A549 (cell line): ENCODE measurements around the gene DAO. TPM values are rescaled to one million over a fixed set of nuclear protein-coding genes. Genes with fewer than 3 reads are reported as not detected.
A peak's percentile ranks its signal among the peaks of the same experiment; 100 is the strongest.

ENCODE experiments used
- ATAC-seq, 2 experiments: fragments of 200-7000 bp in 1 of 2; fragments of >200 bp in 1 of 2; cut with Nextera tagmentation in 1 of 2; cut with Tn5 transposase in 1 of 2; 3 replicates each; pipeline versions ENCODE4 v1.8.0 to v1.9.1; 2018 to 2020; ENCODE audit warnings: mild to moderate bottlenecking in 1 of 2, moderate library complexity in 1 of 2
- CTCF ChIA-PET: fragments of 300-600 bp; sonication (Branson Sonifier 250); formaldehyde crosslinking; extraction: SDS; loops from one replicate; lab custom pipeline; 2021; ENCODE audit warnings: antibody characterized with exemption, inconsistent platforms; lab: Yijun Ruan, JAX
- POLR2A ChIA-PET: fragments of 350-600 bp; formaldehyde crosslinking; extraction: SDS; loops from one replicate; lab custom pipeline; 2021; ENCODE audit warnings: antibody characterized with exemption, inconsistent platforms; lab: Yijun Ruan, JAX
- DNase-seq, 2 experiments: peaks; one replicate each; pipeline versions ENCODE4 v3.0.0 to v3.0.0-alpha.2; 2011 to 2016; ENCODE audit warnings: low read depth in 1 of 2, low spot score in 1 of 2
- FAIRE-seq: peaks from 2 replicates; lab custom pipeline; 2011; peaks lifted over from hg19 to GRCh38; lab: Jason Lieb, UNC
- H3K27ac ChIP-seq, 2 experiments: fragments of >200 bp; sonication (Bioruptor Twin); formaldehyde crosslinking; 3 replicates each; pipeline ENCODE4 v1.5.1; 2016 to 2017
- H3K4me1 ChIP-seq: fragments of >200 bp; sonication (Bioruptor Twin); formaldehyde crosslinking; 3 replicates; pipeline ENCODE4 v1.6.1; 2016
- H3K4me2 ChIP-seq: fragments of >200 bp; sonication (Bioruptor Twin); formaldehyde crosslinking; 3 replicates; pipeline ENCODE4 v1.6.1; 2016
- H3K4me3 ChIP-seq: fragments of >200 bp; sonication (Bioruptor Twin); formaldehyde crosslinking; 3 replicates; pipeline ENCODE4 v1.5.1; 2016
- H3K9me3 ChIP-seq: fragments of >200 bp; sonication (Bioruptor Twin); formaldehyde crosslinking; 3 replicates; pipeline ENCODE4 v1.6.1; 2016
- ATOH8 ChIP-seq: fragments of 250-450 bp; sonication (Bioruptor Pico); IDR thresholded peaks from 2 replicates; pipeline ENCODE4 v1.5.0; 2020; ENCODE audit warnings: low read depth, mild to moderate bottlenecking, moderate library complexity
- BCL3 ChIP-seq: fragments of >200 bp; sonication (Bioruptor Twin); formaldehyde crosslinking; IDR thresholded peaks from 3 replicates; pipeline ENCODE4 v1.6.1; 2016
- CHD2 ChIP-seq: fragments of 150-350 bp; IDR thresholded peaks from 2 replicates; pipeline ENCODE4 v1.6.1; 2014; ENCODE audit warnings: low read length; ENCODE audit not compliant: partially characterized antibody
- CTCF ChIP-seq: fragments of >200 bp; sonication (Bioruptor Twin); formaldehyde crosslinking; IDR thresholded peaks from 3 replicates; pipeline ENCODE4 v1.5.1; 2016
- E2F6 ChIP-seq: IDR thresholded peaks from 2 replicates; pipeline ENCODE4 v1.6.1; 2012; ENCODE audit warnings: low read depth, borderline replicate concordance
- EHF ChIP-seq: fragments of 250-450 bp; sonication (Bioruptor Pico); IDR thresholded peaks from 2 replicates; pipeline ENCODE4 v1.5.0; 2020; ENCODE audit warnings: mild to moderate bottlenecking
- EHMT2 ChIP-seq: fragments of 200-600 bp; sonication (generic); IDR thresholded peaks from 2 replicates; pipeline ENCODE4 v1.6.1; 2016; ENCODE audit warnings: antibody characterized with exemption, low read depth, mild to moderate bottlenecking, moderate library complexity
- FOSL2 ChIP-seq, 2 experiments: fragments of 450-650 bp in 1 of 2; fragments of >200 bp in 1 of 2; sonication (Bioruptor Twin) in 1 of 2; formaldehyde crosslinking; IDR thresholded peaks; 2 replicates each; pipeline versions ENCODE4 v1.5.0 to v1.6.1; 2016 to 2020; ENCODE audit warnings: mild to moderate bottlenecking in 1 of 2, moderate library complexity in 1 of 2
- HEYL ChIP-seq: fragments of 250-450 bp; sonication (Bioruptor Pico); IDR thresholded peaks from 2 replicates; pipeline ENCODE4 v1.8.0; 2021; ENCODE audit warnings: mild to moderate bottlenecking, moderate library complexity
- HMGXB4 ChIP-seq: fragments of 250-450 bp; sonication (Bioruptor Pico); IDR thresholded peaks from 2 replicates; pipeline ENCODE4 v1.5.0; 2021; ENCODE audit warnings: mild to moderate bottlenecking, moderate library complexity, borderline replicate concordance
- POLR2A ChIP-seq: IDR thresholded peaks from 2 replicates; pipeline ENCODE4 v1.6.1; 2012; ENCODE audit warnings: mild to moderate bottlenecking, low read length
- RAD21 ChIP-seq, 2 experiments: fragments of >200 bp in 1 of 2; sonication (Bioruptor Twin) in 1 of 2; formaldehyde crosslinking in 1 of 2; IDR thresholded peaks in 1 of 2; conservative IDR thresholded peaks in 1 of 2; 2 replicates in 1 of 2; 3 replicates in 1 of 2; pipeline ENCODE4 v1.6.1; 2012 to 2018; ENCODE audit warnings: inconsistent platforms in 1 of 2
- ZNF302 ChIP-seq: fragments of 250-450 bp; sonication (Bioruptor Pico); IDR thresholded peaks from 2 replicates; pipeline ENCODE4 v1.9.0; 2021; ENCODE audit warnings: inconsistent platforms, mild to moderate bottlenecking, moderate library complexity
- WGBS: methylation state at CpG from one replicate; pipeline ENCODE4 v1.1.6; 2017; ENCODE audit errors: missing lambda C conversion rate; 5-methylcytosine and 5-hydroxymethylcytosine counted together
- polyA plus RNA-seq, 4 experiments: library from polyadenylated mRNA; depleted of rRNA in 3 of 4; stranded (reverse); fragments of >200 nt; fragmentation: RNase III in 1 of 4; extraction: RNeasy Plus Mini Kit Qiagen cat#74134 plus additional on column Dnase treatment in 1 of 4; gene quantifications; 2 replicates in 3 of 4; 3 replicates in 1 of 4; pipeline ENCODE4 v1.2.3, GENCODE V29; 2011 to 2017
- small RNA-seq, 6 experiments: library from RNA; depleted of rRNA; stranded (forward); fragments of <200 nt; gene quantifications; one replicate each; pipeline ENCODE3, GENCODE V24; 2012

DAO gene
- polyA plus RNA-seq, 2 of the 4 experiments (the other 2 are of a cell fraction), result not detected

GRCh38 chr12:108947097-108947496, 67.2 kb downstream of the DAO start (continued):
- no peak for TF ChIP-seq E2F6
- TF ChIP-seq CHD2, result no peak
- no peak for TF ChIP-seq ATOH8 (CRISPR knock-in tag)
- no peak for TF ChIP-seq HEYL

- POLR2A ChIA-PET, result no interaction called here
- no peak for TF ChIP-seq FOSL2 (IDR thresholded peaks at IDR 0.05)
- TF ChIP-seq FOSL2 (CRISPR knock-in tag; IDR thresholded peaks at IDR 0.05), result no peak
- TF ChIP-seq CTCF, result no peak
- TF ChIP-seq CHD2, result no peak
- no peak for TF ChIP-seq EHMT2
- TF ChIP-seq BCL3, result no peak
- TF ChIP-seq HMGXB4 (CRISPR knock-in tag), result no peak
- TF ChIP-seq ZNF302, result no peak
- ATAC-seq (no peak), FAIRE-seq (no peak), DNase-seq (no peak)
- Histone ChIP-seq H3K4me1 (no peaks in the 10 kb centered on the region), H3K4me2 (no peak overlapping the region), H3K9me3 (peaks cover 21% of the 10 kb centered on the region), H3K4me3 (no peak overlapping the region), H3K27ac (no peak overlapping the region)
- CTCF ChIA-PET, result interaction anchor here (0.7 to 4.3 kb wide), 5 partner anchors 64 to 330 kb away, joined by 3 to 18 read pairs (median 4); no protein-coding TSS in a partner anchor
Measured at GRCh38 chr12:108948367-108948766, 68.5 kb downstream of the DAO start.

GRCh38 chr12:108949976-108950375, 70.1 kb downstream of the DAO start:
- ChIA-PET CTCF (interaction anchor here (0.6 to 4.3 kb wide), 11 partner anchors 10 to 286 kb away, joined by 3 to 18 read pairs (median 6); no protein-coding TSS in a partner anchor), POLR2A (interaction anchor here (1.7 kb wide), 1 partner anchor 93 kb away, joined by 5 read pairs; the partner anchor contains the start of gene SSH1)
- H3K4me2 ChIP-seq, result no peak overlapping the region
- peak overlapping the region in 1 of 2 experiments; percentile 8; a peak in 1 of 6 replicates for H3K27ac ChIP-seq
- no peaks in the 10 kb centered on the region for H3K4me1 ChIP-seq
- TF ChIP-seq POLR2A (no peak), EHF (CRISPR knock-in tag) (no peak), RAD21 (conservative IDR thresholded peaks at IDR 0.05 in 1 of 2, IDR thresholded peaks at IDR 0.05 in 1 of 2) (no peak), FOSL2 (IDR thresholded peaks at IDR 0.05) (no peak), FOSL2 (CRISPR knock-in tag; IDR thresholded peaks at IDR 0.05) (no peak), ATOH8 (CRISPR knock-in tag) (no peak), CHD2 (no peak)
- FAIRE-seq (no peak), DNase-seq (no peak), ATAC-seq (no peak)
- H3K9me3 ChIP-seq, result peaks cover 21% of the 10 kb centered on the region
- 79% methylated on average over 1 of the region's 1 CpG for WGBS
- no peak overlapping the region for H3K4me3 ChIP-seq

Small RNA genes within 50 kb of the gene (small RNA-seq; reads per million reads assigned to genes)
- gene MIR619 (0 reads per million in 6 experiments), gene RNU6-361P (0 reads per million in 6 experiments)

Other genes with a start within 250 kb of the DAO start
- 0.17 and 0.24 TPM in 2 replicates for gene SELPLG, start 246.2 kb upstream of the DAO start, polyA plus RNA-seq (2011; rRNA removed)
- 0.43 to 0.67 TPM (median 0.65 TPM) in 3 replicates for gene SELPLG, start 246.2 kb upstream of the DAO start, polyA plus RNA-seq (2017; fragmentation: RNase III; extraction: RNeasy Plus Mini Kit Qiagen cat#74134 plus additional on column Dnase treatment)
- gene CORO1C, start 148.6 kb upstream of the DAO start, polyA plus RNA-seq (2011; rRNA removed), result 245 and 296 TPM in 2 replicates
- gene CORO1C, start 148.6 kb upstream of the DAO start, polyA plus RNA-seq (2017; fragmentation: RNase III; extraction: RNeasy Plus Mini Kit Qiagen cat#74134 plus additional on column Dnase treatment), result 165 to 189 TPM (median 166 TPM) in 3 replicates
- gene SSH1, start 22.5 kb upstream of the DAO start, polyA plus RNA-seq (2011; rRNA removed), result 24.1 and 26.2 TPM in 2 replicates
- gene SSH1, start 22.5 kb upstream of the DAO start, polyA plus RNA-seq (2017; fragmentation: RNase III; extraction: RNeasy Plus Mini Kit Qiagen cat#74134 plus additional on column Dnase treatment), result 15.4 to 16.7 TPM (median 16.6 TPM) in 3 replicates
- gene SVOP, start 141.0 kb downstream of the DAO start, polyA plus RNA-seq (2011; rRNA removed), result not detected in 2 replicates
- gene SVOP, start 141.0 kb downstream of the DAO start, polyA plus RNA-seq (2017; fragmentation: RNase III; extraction: RNeasy Plus Mini Kit Qiagen cat#74134 plus additional on column Dnase treatment), result not detected in 3 replicates
- gene USP30, start 172.5 kb downstream of the DAO start, polyA plus RNA-seq (2011; rRNA removed), result 15.2 and 19.6 TPM in 2 replicates
- 5.7 to 7.2 TPM (median 6.8 TPM) in 3 replicates for gene USP30, start 172.5 kb downstream of the DAO start, polyA plus RNA-seq (2017; fragmentation: RNase III; extraction: RNeasy Plus Mini Kit Qiagen cat#74134 plus additional on column Dnase treatment)
- 48.7 and 53.9 TPM in 2 replicates for gene ALKBH2, start 213.4 kb downstream of the DAO start, polyA plus RNA-seq (2011; rRNA removed)
- gene ALKBH2, start 213.4 kb downstream of the DAO start, polyA plus RNA-seq (2017; fragmentation: RNase III; extraction: RNeasy Plus Mini Kit Qiagen cat#74134 plus additional on column Dnase treatment), result 54.8 to 57.7 TPM (median 55.0 TPM) in 3 replicates
- gene UNG, start 217.5 kb downstream of the DAO start, polyA plus RNA-seq (2011; rRNA removed), result 47.6 and 55.6 TPM in 2 replicates
- gene UNG, start 217.5 kb downstream of the DAO start, polyA plus RNA-seq (2017; fragmentation: RNase III; extraction: RNeasy Plus Mini Kit Qiagen cat#74134 plus additional on column Dnase treatment), result 75.6 to 79.5 TPM (median 77.6 TPM) in 3 replicates
- 6.8 and 7.0 TPM in 2 replicates for gene ACACB, start 236.5 kb downstream of the DAO start, polyA plus RNA-seq (2011; rRNA removed)
- 6.4 to 7.6 TPM (median 6.5 TPM) in 3 replicates for gene ACACB, start 236.5 kb downstream of the DAO start, polyA plus RNA-seq (2017; fragmentation: RNase III; extraction: RNeasy Plus Mini Kit Qiagen cat#74134 plus additional on column Dnase treatment)